HG03469 (cell line): ENCODE results near the gene RELN.

Source experiments
- ATAC-seq: cut with Tn5 transposase; IDR thresholded peaks from one replicate; pipeline ENCODE4 v1.9.1; 2021; ENCODE audit warnings: mild to moderate bottlenecking, moderate library complexity, moderate number of reproducible peaks; ENCODE audit not compliant: unreplicated experiment

The RELN gene

GRCh38 chr7:103593691-103594090, 395.8 kb downstream of the RELN start:
- no peak for ATAC-seq

GRCh38 chr7:103592844-103593243, 396.6 kb downstream of the RELN start:
- ATAC-seq = no peak

GRCh38 chr7:103592187-103592586, 397.3 kb downstream of the RELN start:
- no peak for ATAC-seq

GRCh38 chr7:103580031-103580430, 409.4 kb downstream of the RELN start:
- ATAC-seq = no peak

- ATAC-seq = no peak
Observed at GRCh38 chr7:103577059-103577458, 412.4 kb downstream of the RELN start.

GRCh38 chr7:103576641-103577040, 412.8 kb downstream of the RELN start:
- no peak for ATAC-seq

- ATAC-seq = no peak
Observed at GRCh38 chr7:103574576-103574975, 414.9 kb downstream of the RELN start.

- no peak for ATAC-seq
Observed at GRCh38 chr7:103573479-103574058, 415.9 kb downstream of the RELN start.

GRCh38 chr7:103571586-103571985, 417.9 kb downstream of the RELN start:
- no peak for ATAC-seq

GRCh38 chr7:103569621-103570305, 419.7 kb downstream of the RELN start:
- ATAC-seq = no peak

GRCh38 chr7:103564416-103564815, 425.0 kb downstream of the RELN start:
- ATAC-seq = no peak

- no peak for ATAC-seq
Observed at GRCh38 chr7:103560136-103560535, 429.3 kb downstream of the RELN start.

GRCh38 chr7:103551016-103551415, 438.4 kb downstream of the RELN start:
- ATAC-seq = no peak

- no peak for ATAC-seq
Observed at GRCh38 chr7:103549786-103550185, 439.7 kb downstream of the RELN start.

GRCh38 chr7:103547451-103548284, 441.8 kb downstream of the RELN start:
- no peak for ATAC-seq

- ATAC-seq = no peak
Observed at GRCh38 chr7:103542470-103542869, 447.0 kb downstream of the RELN start.

- no peak for ATAC-seq
Observed at GRCh38 chr7:103541947-103542346, 447.5 kb downstream of the RELN start.

- no peak for ATAC-seq
Observed at GRCh38 chr7:103541026-103541425, 448.4 kb downstream of the RELN start.

- ATAC-seq = no peak
Observed at GRCh38 chr7:103540338-103540737, 449.1 kb downstream of the RELN start.

GRCh38 chr7:103539875-103540274, 449.6 kb downstream of the RELN start:
- no peak for ATAC-seq

GRCh38 chr7:103538964-103539709, 450.3 kb downstream of the RELN start:
- no peak for ATAC-seq
